ENCODE results near the gene LENG9.
"Not testable (repeated sequence)": the region's sequence is repeated elsewhere in the genome, so short reads cannot be mapped to it uniquely, and the experiment has no call there.

The LENG9 gene

DNA sequence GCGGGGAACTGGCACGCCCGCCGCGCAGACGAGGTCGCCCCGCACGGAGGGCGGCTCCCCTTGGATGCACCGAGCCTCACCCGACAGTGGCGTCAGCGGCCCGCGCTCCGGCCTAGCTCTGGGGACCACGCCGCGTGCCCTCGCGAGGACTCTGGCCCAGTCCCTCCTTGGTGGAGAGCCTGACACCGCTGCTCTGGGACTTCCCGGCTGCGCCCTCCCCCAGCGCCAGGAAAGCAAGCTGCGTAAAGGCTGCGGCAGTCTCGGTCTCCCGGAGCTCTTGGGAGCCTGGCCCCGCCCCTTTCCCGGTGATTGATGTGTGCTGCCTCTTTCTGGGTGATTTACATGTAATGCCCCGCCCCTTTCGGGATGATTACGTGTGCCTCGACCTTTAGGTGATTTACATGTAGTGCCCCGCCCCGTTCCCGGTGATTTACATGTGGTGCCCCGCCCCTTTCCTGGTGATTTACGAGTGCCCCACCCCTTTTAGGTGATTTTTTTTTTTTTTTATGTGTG lies at the start of gene LENG9:
Gene LENG9 (minus strand): TSS at position 248 of the 513 bp plus-strand sequence. CDS start 252 bp downstream, outside the sequence.
- DNase-seq (ENCODE audit: low read depth): peak; percentile 99
- peak within 1 kb of the TSS; percentile 58 for H3K4me3 ChIP-seq (replicated peaks; ENCODE audit: low read depth, low read length)
- TF ChIP-seq, protein P1, sequence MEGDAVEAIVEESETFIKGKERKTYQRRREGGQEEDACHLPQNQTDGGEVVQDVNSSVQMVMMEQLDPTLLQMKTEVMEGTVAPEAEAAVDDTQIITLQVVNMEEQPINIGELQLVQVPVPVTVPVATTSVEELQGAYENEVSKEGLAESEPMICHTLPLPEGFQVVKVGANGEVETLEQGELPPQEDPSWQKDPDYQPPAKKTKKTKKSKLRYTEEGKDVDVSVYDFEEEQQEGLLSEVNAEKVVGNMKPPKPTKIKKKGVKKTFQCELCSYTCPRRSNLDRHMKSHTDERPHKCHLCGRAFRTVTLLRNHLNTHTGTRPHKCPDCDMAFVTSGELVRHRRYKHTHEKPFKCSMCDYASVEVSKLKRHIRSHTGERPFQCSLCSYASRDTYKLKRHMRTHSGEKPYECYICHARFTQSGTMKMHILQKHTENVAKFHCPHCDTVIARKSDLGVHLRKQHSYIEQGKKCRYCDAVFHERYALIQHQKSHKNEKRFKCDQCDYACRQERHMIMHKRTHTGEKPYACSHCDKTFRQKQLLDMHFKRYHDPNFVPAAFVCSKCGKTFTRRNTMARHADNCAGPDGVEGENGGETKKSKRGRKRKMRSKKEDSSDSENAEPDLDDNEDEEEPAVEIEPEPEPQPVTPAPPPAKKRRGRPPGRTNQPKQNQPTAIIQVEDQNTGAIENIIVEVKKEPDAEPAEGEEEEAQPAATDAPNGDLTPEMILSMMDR (IDR thresholded peaks at IDR 0.05; ENCODE audit: low read length, missing control alignments): no peak

DNA sequence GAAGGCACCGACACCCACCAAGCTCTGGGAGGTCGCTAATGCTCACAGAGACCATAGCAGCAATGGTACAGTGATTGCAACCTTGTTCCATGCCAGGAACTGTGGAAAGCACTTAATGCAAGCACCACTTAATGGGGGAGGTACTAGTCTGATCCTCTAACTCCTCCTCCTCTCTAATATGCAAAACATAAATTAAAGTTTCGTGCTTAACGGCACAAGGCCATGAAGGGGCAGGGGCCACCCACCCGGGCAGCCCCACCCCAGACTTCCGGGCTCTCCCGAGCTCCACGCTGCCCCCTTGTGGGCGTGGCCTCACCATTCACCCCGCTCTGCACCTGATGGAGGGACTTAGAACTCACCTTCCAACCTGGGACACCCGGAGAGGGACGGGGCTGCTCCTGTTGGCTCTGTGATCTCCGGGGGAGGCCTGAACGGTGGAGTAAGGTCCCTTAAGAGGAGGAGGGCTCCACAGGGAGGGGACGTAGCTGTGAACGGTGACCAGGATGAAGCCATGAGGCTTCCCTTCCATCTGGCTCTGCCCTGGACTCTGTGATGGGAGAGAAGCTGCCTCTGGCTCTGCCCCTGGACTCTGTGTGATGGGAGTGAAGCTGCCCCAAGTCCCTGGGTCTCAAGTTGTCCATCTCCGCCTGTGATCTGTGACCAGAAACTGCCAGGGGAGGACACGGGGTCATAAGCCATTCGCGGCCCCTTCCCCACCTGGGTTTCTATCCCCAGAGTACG lies 45.8 kb upstream of the LENG9 start:
- H3K4me3 ChIP-seq (replicated peaks; ENCODE audit: low read depth, low read length); DNase-seq (ENCODE audit: low read depth): not testable (repeated sequence)

DNA sequence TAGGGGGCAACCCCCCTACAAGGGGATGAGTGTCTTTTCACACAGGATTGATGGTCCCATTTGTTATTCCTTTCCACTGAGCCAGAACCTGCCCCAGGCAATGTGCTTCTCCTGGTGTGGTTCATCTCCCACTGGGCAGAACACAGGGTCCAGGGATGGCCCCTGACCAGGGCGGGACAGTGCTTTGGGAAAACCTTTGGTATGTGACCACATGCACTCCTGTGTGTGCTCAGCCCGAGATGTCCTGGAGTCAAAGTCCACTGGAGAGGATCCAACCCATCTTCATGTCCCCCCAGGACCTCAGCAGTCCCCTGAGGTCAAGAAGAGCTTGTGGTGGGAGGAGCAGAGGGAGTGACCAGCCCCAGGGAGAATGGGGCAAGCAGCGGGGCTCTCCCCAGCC lies 44.9 kb upstream of the LENG9 start:
- not testable (repeated sequence) for H3K4me3 ChIP-seq (replicated peaks; ENCODE audit: low read depth, low read length); DNase-seq (ENCODE audit: low read depth)

DNA sequence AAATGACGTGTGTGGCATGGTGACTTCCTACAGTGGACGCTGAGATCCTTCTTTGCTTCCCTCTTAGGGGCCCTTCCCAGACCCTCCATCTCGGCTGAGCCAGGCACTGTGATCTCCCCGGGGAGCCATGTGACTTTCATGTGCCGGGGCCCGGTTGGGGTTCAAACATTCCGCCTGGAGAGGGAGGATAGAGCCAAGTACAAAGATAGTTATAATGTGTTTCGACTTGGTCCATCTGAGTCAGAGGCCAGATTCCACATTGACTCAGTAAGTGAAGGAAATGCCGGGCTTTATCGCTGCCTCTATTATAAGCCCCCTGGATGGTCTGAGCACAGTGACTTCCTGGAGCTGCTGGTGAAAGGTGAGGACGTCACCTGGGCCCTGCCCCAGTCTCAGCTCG lies 44.2 kb upstream of the LENG9 start:
- DNase-seq (ENCODE audit: low read depth): no peak
- TF ChIP-seq, protein P1 (IDR thresholded peaks at IDR 0.05; ENCODE audit: low read length, missing control alignments): no peak
- no peak overlapping the region for H3K4me3 ChIP-seq (replicated peaks; ENCODE audit: low read depth, low read length)

DNA sequence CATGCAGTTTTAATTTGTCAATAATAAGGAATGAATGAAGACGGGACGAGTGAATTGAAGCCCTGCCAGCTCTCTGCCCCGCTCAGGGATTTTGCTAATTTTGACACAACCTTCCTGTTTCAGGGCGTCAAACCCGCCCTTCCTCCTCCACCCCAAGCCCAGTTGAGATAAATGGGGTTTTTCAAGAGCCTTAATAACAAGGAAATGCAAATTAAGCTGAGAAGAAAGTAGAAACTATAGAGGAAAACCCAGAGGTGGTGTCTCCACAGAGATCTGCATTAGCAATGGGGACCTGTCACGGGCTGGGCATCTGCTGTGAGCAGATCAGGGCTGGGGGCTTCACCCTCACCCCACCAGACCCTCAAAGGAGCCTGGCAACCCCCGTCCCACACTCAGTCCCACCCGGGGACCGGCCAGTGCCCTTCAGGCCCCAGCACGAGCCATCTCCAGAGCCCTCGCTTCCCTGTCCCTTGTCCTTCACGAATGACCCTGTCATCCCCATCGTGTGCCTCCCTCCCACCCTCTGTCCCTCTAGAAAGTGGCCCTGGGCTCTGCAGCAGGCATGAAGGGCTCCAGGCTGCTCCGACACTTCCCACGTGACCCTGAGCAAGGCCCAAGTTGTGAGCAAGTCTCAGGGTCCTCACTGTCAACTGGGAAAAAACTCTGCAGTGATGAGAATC lies 43.6 kb upstream of the LENG9 start:
- DNase-seq (ENCODE audit: low read depth); H3K4me3 ChIP-seq (replicated peaks; ENCODE audit: low read depth, low read length): not testable (repeated sequence)

DNA sequence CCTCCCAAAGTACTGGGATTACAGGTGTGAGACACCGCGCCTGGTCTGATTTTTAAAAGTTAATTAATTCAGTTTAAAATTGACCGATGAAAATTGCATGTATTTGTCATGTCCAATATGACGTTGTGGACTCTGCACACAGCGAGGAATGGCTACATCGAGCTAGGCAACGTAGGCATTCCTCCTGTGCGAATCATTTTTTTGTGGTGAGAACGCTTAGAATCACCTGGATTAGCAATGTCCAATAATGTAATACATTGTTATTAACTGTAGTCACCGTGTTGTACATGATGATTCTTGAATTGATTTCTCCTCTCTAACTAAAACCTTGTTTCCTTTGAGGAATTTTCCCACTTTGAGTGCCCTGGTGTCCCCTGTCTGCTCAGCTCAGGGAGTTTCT lies 42.5 kb upstream of the LENG9 start:
- no peak overlapping the region for H3K4me3 ChIP-seq (replicated peaks; ENCODE audit: low read depth, low read length)
- TF ChIP-seq, protein P1 (IDR thresholded peaks at IDR 0.05; ENCODE audit: low read length, missing control alignments): no peak
- DNase-seq (ENCODE audit: low read depth): no peak

DNA sequence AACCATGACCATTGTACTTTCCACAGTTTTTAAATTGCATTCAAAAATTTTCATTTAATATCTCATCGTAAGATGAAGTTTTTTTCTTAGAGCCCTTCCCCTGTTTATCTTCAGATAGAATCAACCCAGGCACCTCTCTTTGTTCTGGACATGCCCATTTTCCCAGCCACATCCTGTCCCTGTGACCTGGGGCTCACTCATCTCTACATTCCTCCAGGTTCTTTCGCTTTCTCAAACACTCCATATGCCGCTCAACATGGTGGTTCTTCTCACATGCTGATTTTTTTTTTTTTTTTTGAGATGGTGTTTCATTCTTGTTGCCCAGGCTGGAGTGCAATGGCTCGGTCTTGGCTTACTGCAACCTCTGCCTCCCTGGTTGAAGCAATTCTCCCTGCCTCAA lies 42.0 kb upstream of the LENG9 start:
- not testable (repeated sequence) for H3K4me3 ChIP-seq (replicated peaks; ENCODE audit: low read depth, low read length); DNase-seq (ENCODE audit: low read depth)

DNA sequence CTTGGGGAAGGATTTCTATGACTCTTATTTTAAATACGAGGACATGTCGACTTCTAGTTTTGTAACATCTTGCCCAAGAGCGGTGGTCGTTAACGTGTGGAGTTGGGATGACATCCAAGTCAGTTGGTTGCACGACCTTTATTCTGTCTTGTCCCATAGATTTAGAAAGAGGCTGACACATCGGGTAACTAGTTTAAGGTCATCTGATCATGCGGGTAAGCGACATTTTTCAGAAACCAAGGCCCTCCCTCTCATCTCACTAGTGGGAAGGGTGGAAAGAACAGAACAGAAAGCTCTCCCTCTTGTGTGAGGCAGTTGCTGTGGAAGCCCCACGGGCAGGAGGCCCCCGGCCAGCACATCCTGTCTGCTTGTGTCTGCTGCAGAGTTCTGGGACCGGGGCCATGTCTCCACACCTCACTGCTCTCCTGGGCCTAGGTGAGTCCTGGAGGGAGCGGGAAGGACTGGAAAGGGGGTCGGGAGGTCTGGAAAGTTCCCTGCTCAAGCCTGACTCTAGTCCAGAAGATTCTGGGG lies 39.0 kb upstream of the LENG9 start, which contains the start of gene LAIR2:
Gene LAIR2 (plus strand): TSS at position 314 of the 531 bp plus-strand sequence. CDS start 88 bp downstream, at position 402.
- DNase-seq (ENCODE audit: low read depth): no peak
- no peak within 1 kb of the TSS for H3K4me3 ChIP-seq (replicated peaks; ENCODE audit: low read depth, low read length)
- TF ChIP-seq, protein P1 (IDR thresholded peaks at IDR 0.05; ENCODE audit: low read length, missing control alignments): no peak

DNA sequence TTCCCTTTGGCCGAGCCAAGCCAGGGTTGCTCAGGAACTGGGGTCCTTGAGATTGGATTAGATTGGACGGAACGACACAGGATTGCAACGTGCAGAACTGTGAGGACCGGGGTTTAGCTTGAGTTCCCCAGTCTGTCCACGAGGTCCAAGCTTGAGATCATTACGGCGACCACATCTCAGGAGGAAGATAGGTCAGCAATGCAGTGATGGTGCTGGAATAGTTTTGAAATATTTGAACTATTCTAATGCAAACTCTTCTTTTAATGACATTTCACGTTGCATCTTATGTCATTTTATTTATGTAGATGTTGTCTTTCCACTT lies 34.8 kb upstream of the LENG9 start:
- H3K4me3 ChIP-seq (replicated peaks; ENCODE audit: low read depth, low read length); DNase-seq (ENCODE audit: low read depth): not testable (repeated sequence)

DNA sequence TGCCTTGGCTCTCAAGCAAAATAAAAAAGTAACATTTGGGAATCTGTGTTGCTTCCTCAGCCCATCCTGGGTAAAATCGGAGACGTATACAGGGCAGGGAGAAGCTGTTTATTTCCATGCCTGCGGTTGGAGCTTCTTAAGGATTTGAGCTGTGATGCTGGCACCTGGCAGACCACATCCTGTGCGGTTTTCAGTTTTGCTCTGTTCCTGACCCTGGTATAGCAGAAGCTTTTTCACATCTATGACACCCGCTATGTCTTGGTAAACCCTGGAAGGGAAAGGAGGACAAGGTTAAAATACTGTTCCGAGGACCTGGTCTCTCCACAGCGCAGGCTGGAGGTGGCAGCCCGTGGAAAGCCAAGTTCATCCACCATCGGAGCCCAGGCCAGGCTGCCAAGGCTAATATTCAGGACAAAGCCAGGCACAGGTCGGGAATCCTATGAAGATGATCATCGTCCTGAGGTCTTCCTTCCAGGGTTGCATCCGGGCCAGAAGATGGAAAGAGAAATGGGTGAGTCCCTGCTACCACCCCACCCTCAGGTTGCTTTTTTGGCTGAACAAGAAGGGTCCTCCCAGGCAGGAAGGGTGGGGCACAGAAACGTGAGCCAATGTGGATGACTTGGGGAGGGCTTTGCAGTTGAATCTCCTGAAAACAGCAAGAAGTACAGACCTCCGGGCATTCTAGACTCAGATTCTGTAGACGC lies 34.3 kb upstream of the LENG9 start:
- not testable (repeated sequence) for H3K4me3 ChIP-seq (replicated peaks; ENCODE audit: low read depth, low read length); DNase-seq (ENCODE audit: low read depth)

DNA sequence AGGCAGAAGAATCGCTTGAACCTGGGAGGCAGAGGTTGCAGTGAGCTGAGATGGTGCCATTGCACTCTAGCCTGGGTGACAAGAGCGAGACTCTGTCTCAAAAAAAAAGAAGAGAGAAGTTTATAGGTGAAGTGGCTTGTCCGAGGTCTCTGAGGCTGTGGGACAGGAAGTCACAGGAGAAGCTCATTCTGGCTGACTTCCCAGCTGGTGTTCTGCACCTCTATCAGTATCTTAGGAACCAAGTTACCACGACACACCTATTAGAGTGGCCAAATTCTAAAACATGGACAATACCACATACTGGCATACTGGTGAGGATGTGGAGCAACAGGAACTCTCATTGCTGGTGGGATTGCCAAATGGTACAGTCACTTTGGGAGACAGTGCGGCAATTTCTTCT lies 31.7 kb upstream of the LENG9 start:
- DNase-seq (ENCODE audit: low read depth); H3K4me3 ChIP-seq (replicated peaks; ENCODE audit: low read depth, low read length): not testable (repeated sequence)

All from fibroblast of pulmonary artery (primary cell).